NB4 (cell line): ENCODE measurements around the gene FRAS1.

Source experiments
- DNase-seq: peaks from one replicate; pipeline ENCODE4 v3.0.0; 2010; ENCODE audit warnings: low read depth
- H3K4me3 ChIP-seq: one replicate; pipeline ENCODE4 v1.5.1; 2011; ENCODE audit warnings: mild to moderate bottlenecking, low read depth, low read length, moderate library complexity
- MYC ChIP-seq: IDR thresholded peaks from 2 replicates; pipeline ENCODE4 v1.6.1; 2011; ENCODE audit warnings: low read depth, low read length
- POLR2A ChIP-seq: IDR thresholded peaks from 2 replicates; pipeline ENCODE4 v1.6.1; 2011; ENCODE audit warnings: mild to moderate bottlenecking; ENCODE audit not compliant: insufficient read length; ENCODE audit errors: extremely low read depth
- TF ChIP-seq, protein P1 (sequence below): IDR thresholded peaks from one replicate; pipeline ENCODE4 v1.5.1; 2012; ENCODE audit warnings: low read depth, low read length
- TF ChIP-seq, protein P2 (sequence below): IDR thresholded peaks from 2 replicates; pipeline ENCODE4 v1.6.1; 2011; ENCODE audit warnings: low read depth, low read length

The FRAS1 gene

DNA sequence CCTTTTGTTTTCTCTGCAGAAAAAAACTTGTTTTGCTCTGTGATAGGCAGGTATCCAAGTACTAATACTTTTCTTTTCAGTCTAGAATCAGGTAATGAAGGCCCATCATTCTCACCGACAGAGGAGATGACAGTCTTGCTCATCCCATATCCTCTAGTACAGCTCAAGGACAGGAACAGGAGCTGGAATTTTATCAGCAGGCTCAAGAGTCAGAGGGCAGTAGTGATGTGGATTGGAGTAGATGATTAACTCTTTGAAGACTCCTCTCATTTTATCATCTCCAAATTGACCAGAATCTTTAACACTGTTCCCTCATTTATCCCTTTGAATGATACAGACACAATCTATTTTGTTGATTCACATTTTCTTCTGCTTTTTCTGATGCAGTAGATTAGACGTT lies 162.7 kb downstream of the FRAS1 start:
- no peak overlapping the region for H3K4me3 ChIP-seq
- DNase-seq = no peak
- TF ChIP-seq, protein P1, sequence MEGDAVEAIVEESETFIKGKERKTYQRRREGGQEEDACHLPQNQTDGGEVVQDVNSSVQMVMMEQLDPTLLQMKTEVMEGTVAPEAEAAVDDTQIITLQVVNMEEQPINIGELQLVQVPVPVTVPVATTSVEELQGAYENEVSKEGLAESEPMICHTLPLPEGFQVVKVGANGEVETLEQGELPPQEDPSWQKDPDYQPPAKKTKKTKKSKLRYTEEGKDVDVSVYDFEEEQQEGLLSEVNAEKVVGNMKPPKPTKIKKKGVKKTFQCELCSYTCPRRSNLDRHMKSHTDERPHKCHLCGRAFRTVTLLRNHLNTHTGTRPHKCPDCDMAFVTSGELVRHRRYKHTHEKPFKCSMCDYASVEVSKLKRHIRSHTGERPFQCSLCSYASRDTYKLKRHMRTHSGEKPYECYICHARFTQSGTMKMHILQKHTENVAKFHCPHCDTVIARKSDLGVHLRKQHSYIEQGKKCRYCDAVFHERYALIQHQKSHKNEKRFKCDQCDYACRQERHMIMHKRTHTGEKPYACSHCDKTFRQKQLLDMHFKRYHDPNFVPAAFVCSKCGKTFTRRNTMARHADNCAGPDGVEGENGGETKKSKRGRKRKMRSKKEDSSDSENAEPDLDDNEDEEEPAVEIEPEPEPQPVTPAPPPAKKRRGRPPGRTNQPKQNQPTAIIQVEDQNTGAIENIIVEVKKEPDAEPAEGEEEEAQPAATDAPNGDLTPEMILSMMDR = no peak
- TF ChIP-seq, protein P2, sequence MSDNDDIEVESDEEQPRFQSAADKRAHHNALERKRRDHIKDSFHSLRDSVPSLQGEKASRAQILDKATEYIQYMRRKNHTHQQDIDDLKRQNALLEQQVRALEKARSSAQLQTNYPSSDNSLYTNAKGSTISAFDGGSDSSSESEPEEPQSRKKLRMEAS = no peak
- TF ChIP-seq POLR2A = no peak
- TF ChIP-seq MYC = no peak

DNA sequence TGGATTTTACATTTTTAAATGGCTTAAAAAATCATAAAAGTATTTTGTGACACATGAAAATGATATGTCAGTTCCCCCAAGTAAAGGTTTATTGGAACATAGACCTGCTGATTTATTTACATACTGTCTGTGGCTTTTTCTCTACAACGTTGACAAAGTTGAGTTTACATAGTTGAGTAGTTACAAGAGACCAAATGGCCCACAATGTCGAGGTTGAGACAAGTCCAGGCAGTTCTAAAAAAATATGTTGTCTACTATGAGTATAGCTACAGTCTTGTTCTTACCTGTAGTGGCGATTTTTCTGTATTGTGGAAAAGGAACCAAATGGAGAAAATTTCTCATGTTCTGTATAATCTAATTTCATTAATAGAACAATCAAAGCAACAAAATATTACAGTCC lies 163.2 kb downstream of the FRAS1 start:
- DNase-seq = no peak
- no peak overlapping the region for H3K4me3 ChIP-seq
- TF ChIP-seq, protein P1 = no peak
- TF ChIP-seq MYC (no peak), POLR2A (no peak)
- TF ChIP-seq, protein P2 = no peak

DNA sequence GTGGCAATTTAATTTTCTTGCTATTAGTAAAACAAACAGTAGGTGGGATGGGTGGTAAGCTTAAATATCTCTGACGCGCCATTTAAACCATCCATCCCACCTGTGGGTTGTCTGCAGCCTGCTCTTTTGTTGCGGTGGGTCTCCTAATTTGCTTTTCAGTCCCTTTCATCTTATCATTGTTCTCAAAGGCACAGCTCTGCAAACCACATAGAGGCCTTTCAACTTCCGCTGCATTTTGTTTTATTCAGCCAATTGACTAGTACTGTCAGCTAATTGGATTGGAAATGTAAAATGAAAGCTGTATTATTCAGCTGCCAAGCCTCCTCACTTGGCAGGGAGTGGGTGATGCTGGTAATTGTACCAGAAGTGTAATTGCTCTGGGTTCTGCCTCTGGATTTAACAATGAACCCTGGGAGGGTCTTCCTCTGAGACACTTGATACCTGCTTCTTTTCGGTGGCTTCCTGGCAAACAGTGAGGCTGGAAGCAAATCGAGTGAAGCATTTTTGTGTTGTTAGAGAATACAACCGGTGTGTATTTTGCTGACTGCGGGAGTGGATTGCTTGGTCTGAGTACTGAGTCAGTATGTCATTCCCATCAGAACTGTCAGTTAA lies 165.6 kb downstream of the FRAS1 start:
- DNase-seq = no peak
- TF ChIP-seq, protein P2 = no peak
- TF ChIP-seq POLR2A = no peak
- no peak for TF ChIP-seq MYC
- TF ChIP-seq, protein P1 = no peak
- no peak overlapping the region for H3K4me3 ChIP-seq

DNA sequence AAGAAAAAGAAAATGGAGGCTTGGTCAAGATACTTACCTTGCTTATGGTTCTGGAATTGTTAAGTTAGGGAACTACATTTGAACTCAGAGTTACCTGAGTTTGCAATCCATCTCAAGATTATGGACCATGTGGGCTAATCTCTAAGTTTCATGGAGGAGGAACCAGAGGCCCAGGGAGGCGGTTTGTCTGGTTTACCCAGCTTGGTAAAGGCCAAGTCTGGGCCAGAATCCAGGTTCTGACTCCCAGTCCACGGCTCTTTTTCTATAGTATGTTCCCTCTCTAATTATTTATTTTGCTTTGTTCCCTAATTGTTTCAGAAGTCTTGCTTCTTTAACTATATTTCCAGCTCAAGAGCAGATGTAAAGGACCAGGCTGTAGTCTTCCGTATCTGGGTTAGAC lies 168.1 kb downstream of the FRAS1 start:
- no peak overlapping the region for H3K4me3 ChIP-seq
- TF ChIP-seq POLR2A = no peak
- no peak for TF ChIP-seq MYC
- TF ChIP-seq, protein P1 = no peak
- TF ChIP-seq, protein P2 = no peak
- no peak for DNase-seq

DNA sequence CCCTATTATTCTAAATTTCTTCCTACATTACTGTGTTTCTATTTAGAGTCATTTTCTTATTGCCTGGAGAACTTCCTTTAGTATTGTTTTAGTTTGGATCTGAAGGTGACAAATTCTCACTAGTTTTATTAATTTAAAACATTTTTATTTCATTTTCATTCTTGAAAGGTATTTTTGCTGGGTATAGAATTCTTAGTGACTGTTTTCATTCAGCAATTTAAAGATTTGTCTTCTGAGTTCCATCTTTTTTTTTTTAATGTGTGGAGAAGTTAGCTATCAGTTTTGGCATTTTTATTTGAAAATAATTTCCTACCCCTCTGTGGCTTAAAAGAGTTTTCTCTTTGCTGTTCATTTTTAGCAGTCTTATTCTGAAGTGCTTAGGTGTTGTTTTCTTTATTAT lies 169.2 kb downstream of the FRAS1 start:
- no peak overlapping the region for H3K4me3 ChIP-seq
- no peak for DNase-seq
- TF ChIP-seq MYC (no peak), POLR2A (no peak)
- TF ChIP-seq, protein P1 = no peak
- TF ChIP-seq, protein P2 = no peak
